ENCODE measurements around the gene ACOD1.
"Not testable (repeated sequence)": the region's sequence is repeated elsewhere in the genome, so short reads cannot be mapped to it uniquely, and the experiment has no call there.

Gene ACOD1

DNA sequence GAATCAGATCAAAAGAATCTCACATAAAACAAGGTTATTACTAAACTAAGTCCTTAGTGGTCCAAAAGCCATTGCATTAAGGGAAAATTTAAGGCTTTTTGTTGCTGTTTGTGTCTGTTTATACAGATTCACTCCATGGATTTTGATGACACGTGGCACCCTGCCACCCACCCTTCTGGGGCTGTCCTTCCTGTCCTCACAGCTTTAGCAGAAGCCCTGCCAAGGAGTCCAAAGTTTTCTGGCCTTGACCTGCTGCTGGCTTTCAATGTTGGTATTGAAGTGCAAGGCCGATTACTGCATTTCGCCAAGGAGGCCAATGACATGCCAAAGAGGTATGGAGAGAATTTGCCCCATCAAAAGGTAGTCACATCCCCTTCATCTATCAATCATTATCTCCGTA, 6.9 kb downstream of the ACOD1 start:
- TF ChIP-seq, protein P1, sequence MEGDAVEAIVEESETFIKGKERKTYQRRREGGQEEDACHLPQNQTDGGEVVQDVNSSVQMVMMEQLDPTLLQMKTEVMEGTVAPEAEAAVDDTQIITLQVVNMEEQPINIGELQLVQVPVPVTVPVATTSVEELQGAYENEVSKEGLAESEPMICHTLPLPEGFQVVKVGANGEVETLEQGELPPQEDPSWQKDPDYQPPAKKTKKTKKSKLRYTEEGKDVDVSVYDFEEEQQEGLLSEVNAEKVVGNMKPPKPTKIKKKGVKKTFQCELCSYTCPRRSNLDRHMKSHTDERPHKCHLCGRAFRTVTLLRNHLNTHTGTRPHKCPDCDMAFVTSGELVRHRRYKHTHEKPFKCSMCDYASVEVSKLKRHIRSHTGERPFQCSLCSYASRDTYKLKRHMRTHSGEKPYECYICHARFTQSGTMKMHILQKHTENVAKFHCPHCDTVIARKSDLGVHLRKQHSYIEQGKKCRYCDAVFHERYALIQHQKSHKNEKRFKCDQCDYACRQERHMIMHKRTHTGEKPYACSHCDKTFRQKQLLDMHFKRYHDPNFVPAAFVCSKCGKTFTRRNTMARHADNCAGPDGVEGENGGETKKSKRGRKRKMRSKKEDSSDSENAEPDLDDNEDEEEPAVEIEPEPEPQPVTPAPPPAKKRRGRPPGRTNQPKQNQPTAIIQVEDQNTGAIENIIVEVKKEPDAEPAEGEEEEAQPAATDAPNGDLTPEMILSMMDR (IDR thresholded peaks at IDR 0.05; ENCODE audit: poor library complexity, severe bottlenecking): no peak
- H3K9me3 ChIP-seq (ENCODE audit: severe bottlenecking): no peaks in the 10 kb centered on the region
- DNase-seq (ENCODE audit: low spot score) (no peak), ATAC-seq (ENCODE audit: low read depth) (no peak)
- no peaks in the 10 kb centered on the region for H3K4me1 ChIP-seq (ENCODE audit: insufficient read depth, poor library complexity, severe bottlenecking)
- H3K27ac ChIP-seq (ENCODE audit: poor library complexity, severe bottlenecking): no peak overlapping the region
- H3K27me3 ChIP-seq (ENCODE audit: insufficient read depth, poor library complexity, severe bottlenecking): no peaks in the 10 kb centered on the region
- H3K36me3 ChIP-seq (ENCODE audit: low read depth): no peaks in the 10 kb centered on the region
- H3K4me3 ChIP-seq (ENCODE audit: severe bottlenecking): no peak overlapping the region

- no peak overlapping the region for H3K27ac ChIP-seq (ENCODE audit: poor library complexity, severe bottlenecking)
- ATAC-seq (ENCODE audit: low read depth) (no peak), DNase-seq (ENCODE audit: low spot score) (no peak)
- no peaks in the 10 kb centered on the region for H3K36me3 ChIP-seq (ENCODE audit: low read depth)
- H3K9me3 ChIP-seq (ENCODE audit: severe bottlenecking): no peaks in the 10 kb centered on the region
- TF ChIP-seq, protein P1 (IDR thresholded peaks at IDR 0.05; ENCODE audit: poor library complexity, severe bottlenecking): no peak
- H3K4me1 ChIP-seq (ENCODE audit: insufficient read depth, poor library complexity, severe bottlenecking): no peaks in the 10 kb centered on the region
- no peak overlapping the region for H3K4me3 ChIP-seq (ENCODE audit: severe bottlenecking)
- H3K27me3 ChIP-seq (ENCODE audit: insufficient read depth, poor library complexity, severe bottlenecking): no peaks in the 10 kb centered on the region
These were observed 7.3 kb downstream of the ACOD1 start for GRCh38 chr13:76955661-76956060.

- DNase-seq (ENCODE audit: low spot score) (no peak), ATAC-seq (ENCODE audit: low read depth) (no peak)
- H3K9me3 ChIP-seq (ENCODE audit: severe bottlenecking): no peaks in the 10 kb centered on the region
These were observed 10.6 kb downstream of the ACOD1 start for GRCh38 chr13:76958841-76959432.

GRCh38 chr13:76959734-76960133, 11.4 kb downstream of the ACOD1 start:
- H3K27ac ChIP-seq (ENCODE audit: poor library complexity, severe bottlenecking); H3K4me3 ChIP-seq (ENCODE audit: severe bottlenecking); H3K36me3 ChIP-seq (ENCODE audit: low read depth); ATAC-seq (ENCODE audit: low read depth); H3K27me3 ChIP-seq (ENCODE audit: insufficient read depth, poor library complexity, severe bottlenecking); H3K4me1 ChIP-seq (ENCODE audit: insufficient read depth, poor library complexity, severe bottlenecking); DNase-seq (ENCODE audit: low spot score); H3K9me3 ChIP-seq (ENCODE audit: severe bottlenecking): not testable (repeated sequence)

More at GRCh38 chr13:76958841-76959432, 10.6 kb downstream of the ACOD1 start:
- H3K27me3 ChIP-seq (ENCODE audit: insufficient read depth, poor library complexity, severe bottlenecking): no peaks in the 10 kb centered on the region
- TF ChIP-seq, protein P1 (IDR thresholded peaks at IDR 0.05; ENCODE audit: poor library complexity, severe bottlenecking): no peak
- H3K4me3 ChIP-seq (ENCODE audit: severe bottlenecking): no peak overlapping the region
- H3K4me1 ChIP-seq (ENCODE audit: insufficient read depth, poor library complexity, severe bottlenecking): no peaks in the 10 kb centered on the region
- no peak overlapping the region for H3K27ac ChIP-seq (ENCODE audit: poor library complexity, severe bottlenecking)
- no peaks in the 10 kb centered on the region for H3K36me3 ChIP-seq (ENCODE audit: low read depth)

DNA sequence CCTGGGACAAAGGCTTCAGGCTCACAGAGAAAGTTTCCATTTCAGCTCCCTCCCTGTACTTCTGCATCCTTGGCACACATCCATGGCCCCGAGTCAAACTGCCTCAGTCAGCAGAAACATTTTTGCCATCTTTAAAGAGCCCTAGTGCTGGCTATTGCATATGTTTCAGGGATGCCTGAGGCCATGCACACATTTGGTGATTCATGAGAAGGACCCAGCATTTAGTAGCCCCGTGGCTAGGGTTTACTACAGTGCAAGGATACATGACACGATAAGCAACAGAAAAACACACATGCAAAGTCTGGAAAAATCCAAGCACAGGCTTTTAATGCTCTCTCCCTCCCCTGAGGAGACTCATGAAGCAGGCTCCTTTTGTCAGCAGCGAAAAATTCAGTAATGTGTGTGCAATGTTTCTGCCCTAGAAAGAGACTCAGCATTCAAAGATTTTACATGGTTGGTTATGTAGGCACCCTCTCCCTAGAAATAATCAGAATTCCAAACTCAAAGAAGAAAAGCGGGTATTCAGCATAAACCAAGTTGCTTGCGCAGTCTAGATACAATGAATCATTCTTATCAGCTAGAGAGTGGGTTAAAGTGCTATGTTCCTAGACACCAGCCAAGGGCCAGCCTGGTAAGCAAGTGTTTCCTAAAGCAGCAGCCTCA, 17.6 kb downstream of the ACOD1 start:
- no peak overlapping the region for H3K4me3 ChIP-seq (ENCODE audit: severe bottlenecking)
- no peaks in the 10 kb centered on the region for H3K9me3 ChIP-seq (ENCODE audit: severe bottlenecking)
- no peak overlapping the region for H3K27ac ChIP-seq (ENCODE audit: poor library complexity, severe bottlenecking)

More for the DNA sequence above, 17.6 kb downstream of the ACOD1 start:
- Histone ChIP-seq H3K36me3 (ENCODE audit: low read depth) (no peaks in the 10 kb centered on the region), H3K4me1 (ENCODE audit: insufficient read depth, poor library complexity, severe bottlenecking) (peaks cover 6% of the 10 kb centered on the region), H3K27me3 (ENCODE audit: insufficient read depth, poor library complexity, severe bottlenecking) (no peaks in the 10 kb centered on the region)
- ATAC-seq (ENCODE audit: low read depth) (peak; percentile 60; the same call in 2 of the 3 replicates), DNase-seq (ENCODE audit: low spot score) (no peak)
- TF ChIP-seq, protein P1 (IDR thresholded peaks at IDR 0.05; ENCODE audit: poor library complexity, severe bottlenecking): no peak
